NT2/D1 (cell line): Measurements from ENCODE around the gene TEX19.

Experiments
- DNase-seq: peaks from one replicate; pipeline ENCODE4 v3.0.0-alpha.2; 2011; ENCODE audit warnings: low read depth, low spot score
- H3K27me3 ChIP-seq: 2 replicates; pipeline ENCODE4 v1.6.0; 2011; ENCODE audit warnings: mild to moderate bottlenecking; ENCODE audit not compliant: insufficient read length, insufficient read depth
- H3K36me3 ChIP-seq: 2 replicates; pipeline ENCODE4 v1.6.1; 2011; ENCODE audit warnings: mild to moderate bottlenecking, low read length, mixed read lengths; ENCODE audit not compliant: insufficient read depth, insufficient read length
- H3K4me1 ChIP-seq: 2 replicates; pipeline ENCODE4 v1.5.1; 2011; ENCODE audit not compliant: insufficient read depth, insufficient read length
- H3K4me3 ChIP-seq: 2 replicates; pipeline ENCODE4 v1.5.1; 2011; ENCODE audit warnings: low read depth; ENCODE audit not compliant: insufficient read length
- H3K9ac ChIP-seq: 2 replicates; pipeline ENCODE4 v1.6.0; 2011; ENCODE audit warnings: low read depth; ENCODE audit not compliant: insufficient read length
- H3K9me3 ChIP-seq: 2 replicates; pipeline ENCODE4 v1.5.1; 2011; ENCODE audit warnings: mild to moderate bottlenecking, low read length; ENCODE audit not compliant: insufficient read depth
- SUZ12 ChIP-seq: IDR thresholded peaks from 2 replicates; pipeline ENCODE4 v1.6.1; 2011; ENCODE audit not compliant: insufficient read length, insufficient read depth; ENCODE audit errors: extremely low read depth
- YY1 ChIP-seq: IDR thresholded peaks from 2 replicates; pipeline ENCODE4 v1.6.1; 2011; ENCODE audit not compliant: insufficient read length, insufficient read depth
- ZNF274 ChIP-seq: IDR thresholded peaks from 2 replicates; pipeline ENCODE4 v1.6.1; 2011; ENCODE audit warnings: mild to moderate bottlenecking, low read depth, low read length

TEX19 gene

GRCh38 chr17:82391496-82392066, 32.5 kb downstream of the TEX19 start:
- TF ChIP-seq ZNF274 (no peak), YY1 (no peak), SUZ12 (no peak)
- Histone ChIP-seq H3K36me3 (peaks cover 32% of the 10 kb centered on the region), H3K9ac (no peak overlapping the region), H3K9me3 (no peaks in the 10 kb centered on the region), H3K27me3 (no peaks in the 10 kb centered on the region), H3K4me3 (no peak overlapping the region), H3K4me1 (peaks cover 5% of the 10 kb centered on the region)
- no peak for DNase-seq

- no peak for DNase-seq
- H3K9me3 ChIP-seq, result no peaks in the 10 kb centered on the region
- H3K9ac ChIP-seq, result no peak overlapping the region
- peaks cover 2% of the 10 kb centered on the region for H3K4me1 ChIP-seq
- H3K36me3 ChIP-seq, result peaks cover 32% of the 10 kb centered on the region
- no peaks in the 10 kb centered on the region for H3K27me3 ChIP-seq
- H3K4me3 ChIP-seq, result no peak overlapping the region
- TF ChIP-seq SUZ12 (no peak), ZNF274 (no peak), YY1 (no peak)
Observed at GRCh38 chr17:82392209-82392920, 33.3 kb downstream of the TEX19 start.

GRCh38 chr17:82392941-82393340, 33.9 kb downstream of the TEX19 start:
- no peaks in the 10 kb centered on the region for H3K9me3 ChIP-seq
- H3K27me3 ChIP-seq, result no peaks in the 10 kb centered on the region
- TF ChIP-seq ZNF274 (no peak), SUZ12 (no peak), YY1 (no peak)
- H3K36me3 ChIP-seq, result peaks cover 37% of the 10 kb centered on the region
- no peak for DNase-seq
- no peak overlapping the region for H3K9ac ChIP-seq
- peaks cover 1% of the 10 kb centered on the region for H3K4me1 ChIP-seq
- no peak overlapping the region for H3K4me3 ChIP-seq

GRCh38 chr17:82394278-82394677, 35.2 kb downstream of the TEX19 start:
- Histone ChIP-seq H3K27me3 (no peaks in the 10 kb centered on the region), H3K9ac (no peak overlapping the region), H3K4me3 (no peak overlapping the region), H3K4me1 (no peaks in the 10 kb centered on the region), H3K9me3 (no peaks in the 10 kb centered on the region), H3K36me3 (peaks cover 42% of the 10 kb centered on the region)
- TF ChIP-seq SUZ12 (no peak), YY1 (no peak), ZNF274 (no peak)
- DNase-seq, result no peak

GRCh38 chr17:82396601-82397435, 37.8 kb downstream of the TEX19 start:
- no peak for DNase-seq
- H3K9ac ChIP-seq, result peak overlapping the region; percentile 24
- H3K27me3 ChIP-seq, result no peaks in the 10 kb centered on the region
- H3K36me3 ChIP-seq, result peaks cover 39% of the 10 kb centered on the region
- no peak overlapping the region for H3K4me3 ChIP-seq
- no peak for TF ChIP-seq SUZ12
- no peak for TF ChIP-seq YY1
- TF ChIP-seq ZNF274, result no peak
- no peaks in the 10 kb centered on the region for H3K4me1 ChIP-seq
- H3K9me3 ChIP-seq, result no peaks in the 10 kb centered on the region

DNA sequence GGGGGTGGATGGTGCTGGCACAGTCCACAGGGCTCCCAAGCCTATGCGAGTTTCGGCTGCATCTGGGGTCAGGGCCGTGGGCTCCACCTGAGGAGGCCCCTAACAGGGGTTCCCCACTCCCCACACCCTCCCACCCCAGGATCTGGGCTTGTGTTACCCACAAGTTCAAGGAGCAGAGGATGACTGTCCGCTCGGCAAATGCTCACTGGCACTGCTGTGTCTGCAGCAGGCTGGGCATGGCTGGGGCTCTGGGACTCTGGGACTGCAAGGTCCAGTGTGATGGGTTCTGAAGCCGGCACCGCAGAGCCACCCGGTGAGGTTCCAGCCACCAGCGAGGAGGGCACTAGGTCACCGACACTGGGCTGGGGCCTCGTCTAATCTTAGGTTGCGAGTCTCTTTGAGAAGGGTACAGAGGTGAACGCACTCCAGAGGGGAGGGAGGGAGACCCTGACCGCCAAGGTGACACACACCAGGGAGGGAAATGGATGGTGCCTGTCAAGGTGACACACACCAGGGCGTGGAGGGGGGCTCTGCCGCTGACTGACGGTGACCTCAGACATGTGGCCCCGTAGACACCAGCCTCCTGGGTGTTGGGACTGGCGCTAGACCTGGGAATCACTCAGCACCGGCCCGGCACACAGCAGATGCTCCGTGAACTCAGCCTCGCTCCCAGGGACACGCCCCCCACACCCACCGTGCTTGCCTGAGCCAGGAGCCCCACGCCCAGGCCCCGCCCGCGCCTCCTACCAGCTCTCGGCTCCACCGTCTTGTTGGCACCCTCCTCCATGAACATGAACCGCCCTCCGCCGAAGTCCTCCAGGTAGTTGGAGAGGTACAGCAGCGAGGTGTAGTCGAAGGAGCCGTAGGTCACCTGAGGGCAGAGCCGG, 38.6 kb downstream of the TEX19 start:
- Histone ChIP-seq H3K9ac (no peak overlapping the region), H3K36me3 (peaks cover 33% of the 10 kb centered on the region)

More for the DNA sequence above, 38.6 kb downstream of the TEX19 start:
- no peaks in the 10 kb centered on the region for H3K9me3 ChIP-seq
- H3K27me3 ChIP-seq, result no peaks in the 10 kb centered on the region
- H3K4me1 ChIP-seq, result no peaks in the 10 kb centered on the region
- no peak for DNase-seq
- TF ChIP-seq YY1 (no peak), SUZ12 (no peak), ZNF274 (no peak)
- H3K4me3 ChIP-seq, result no peak overlapping the region
